Measurements from ENCODE around the gene STIM1. TPM values are rescaled to one million over a fixed set of nuclear protein-coding genes. Genes with fewer than 3 reads are reported as not detected.

STIM1 gene
- total RNA-seq, 1 donor: 57.9 TPM

- Histone ChIP-seq H3K4me2 (ENCODE audit: insufficient read depth, low read length) (peak overlapping the region; percentile 26), H3K4me1 (ENCODE audit: insufficient read depth, low read length) (peaks cover 21% of the 10 kb centered on the region), H4K20me1 (ENCODE audit: insufficient read depth, low read length) (peaks cover 5% of the 10 kb centered on the region), H3K27me3 (ENCODE audit: insufficient read depth, low read length) (no peaks in the 10 kb centered on the region), H2AFZ (ENCODE audit: low read length) (peak overlapping the region; percentile 24), H3K9me3 (ENCODE audit: low read depth, low read length) (no peaks in the 10 kb centered on the region), H3K4me3 (ENCODE audit: insufficient read depth, low read length) (no peak overlapping the region), H3K27ac (ENCODE audit: low read depth, low read length) (peak overlapping the region; percentile 47), H3K79me2 (ENCODE audit: insufficient read depth, low read length) (peaks cover 81% of the 10 kb centered on the region), H3K36me3 (ENCODE audit: insufficient read depth, low read length) (no peaks in the 10 kb centered on the region)
- peak; percentile 65 for DNase-seq (ENCODE audit: insufficient read length, low spot score, missing footprints)
- TF ChIP-seq CTCF (IDR thresholded peaks at IDR 0.05; ENCODE audit: extremely low read depth, low read depth, low read length): no peak
Observed at GRCh38 chr11:3865388-3866193, 10.1 kb downstream of the STIM1 start.

- Histone ChIP-seq H2AFZ (ENCODE audit: low read length) (no peak overlapping the region), H4K20me1 (ENCODE audit: insufficient read depth, low read length) (peaks cover 9% of the 10 kb centered on the region), H3K79me2 (ENCODE audit: insufficient read depth, low read length) (peaks cover 79% of the 10 kb centered on the region), H3K27ac (ENCODE audit: low read depth, low read length) (peak overlapping the region; percentile 3), H3K9me3 (ENCODE audit: low read depth, low read length) (no peaks in the 10 kb centered on the region), H3K4me2 (ENCODE audit: insufficient read depth, low read length) (peak overlapping the region; percentile 26), H3K36me3 (ENCODE audit: insufficient read depth, low read length) (no peaks in the 10 kb centered on the region), H3K4me3 (ENCODE audit: insufficient read depth, low read length) (no peak overlapping the region), H3K4me1 (ENCODE audit: insufficient read depth, low read length) (peaks cover 21% of the 10 kb centered on the region), H3K27me3 (ENCODE audit: insufficient read depth, low read length) (no peaks in the 10 kb centered on the region)
- TF ChIP-seq CTCF (IDR thresholded peaks at IDR 0.05; ENCODE audit: extremely low read depth, low read depth, low read length): no peak
- DNase-seq (ENCODE audit: insufficient read length, low spot score, missing footprints): no peak
Observed at GRCh38 chr11:3866206-3866605, 10.7 kb downstream of the STIM1 start.

GRCh38 chr11:3866836-3867208 lies 11.4 kb downstream of the STIM1 start:
- H3K9me3 ChIP-seq (ENCODE audit: low read depth, low read length): no peaks in the 10 kb centered on the region
- peaks cover 74% of the 10 kb centered on the region for H3K79me2 ChIP-seq (ENCODE audit: insufficient read depth, low read length)
- TF ChIP-seq CTCF (IDR thresholded peaks at IDR 0.05; ENCODE audit: extremely low read depth, low read depth, low read length): no peak
- H3K27ac ChIP-seq (ENCODE audit: low read depth, low read length): no peak overlapping the region
- H3K4me2 ChIP-seq (ENCODE audit: insufficient read depth, low read length): no peak overlapping the region
- H3K27me3 ChIP-seq (ENCODE audit: insufficient read depth, low read length): no peaks in the 10 kb centered on the region
- no peak overlapping the region for H3K4me3 ChIP-seq (ENCODE audit: insufficient read depth, low read length)
- no peaks in the 10 kb centered on the region for H3K36me3 ChIP-seq (ENCODE audit: insufficient read depth, low read length)
- no peak overlapping the region for H2AFZ ChIP-seq (ENCODE audit: low read length)
- H3K4me1 ChIP-seq (ENCODE audit: insufficient read depth, low read length): peaks cover 21% of the 10 kb centered on the region
- no peak for DNase-seq (ENCODE audit: insufficient read length, low spot score, missing footprints)
- H4K20me1 ChIP-seq (ENCODE audit: insufficient read depth, low read length): peaks cover 9% of the 10 kb centered on the region

- Histone ChIP-seq H3K27me3 (ENCODE audit: insufficient read depth, low read length) (no peaks in the 10 kb centered on the region), H4K20me1 (ENCODE audit: insufficient read depth, low read length) (peaks cover 9% of the 10 kb centered on the region), H3K27ac (ENCODE audit: low read depth, low read length) (no peak overlapping the region), H3K9me3 (ENCODE audit: low read depth, low read length) (no peaks in the 10 kb centered on the region), H3K4me1 (ENCODE audit: insufficient read depth, low read length) (peaks cover 21% of the 10 kb centered on the region), H3K4me3 (ENCODE audit: insufficient read depth, low read length) (no peak overlapping the region), H3K4me2 (ENCODE audit: insufficient read depth, low read length) (no peak overlapping the region), H3K79me2 (ENCODE audit: insufficient read depth, low read length) (peaks cover 69% of the 10 kb centered on the region), H3K36me3 (ENCODE audit: insufficient read depth, low read length) (no peaks in the 10 kb centered on the region), H2AFZ (ENCODE audit: low read length) (no peak overlapping the region)
- no peak for DNase-seq (ENCODE audit: insufficient read length, low spot score, missing footprints)
- no peak for TF ChIP-seq CTCF (IDR thresholded peaks at IDR 0.05; ENCODE audit: extremely low read depth, low read depth, low read length)
Observed at GRCh38 chr11:3867209-3868091, 12.0 kb downstream of the STIM1 start.

Measured in osteoblast (primary cell).